Stimulated activated CD4-positive, alpha-beta T cell treated with anti-CD3 and anti-CD28 coated beads, TNF-alpha, amount 100 ng/mL, for 48 hours (primary cell): Measurements from ENCODE around the gene CTNNBL1.

Source experiments
- DNase-seq, 3 donors: peaks; one replicate each; pipeline ENCODE4 v3.0.0-alpha.2; 2020; ENCODE audit warnings: low read depth in 3 of 3

Gene CTNNBL1

GRCh38 chr20:37918035-37918434 lies 224.2 kb downstream of the CTNNBL1 start:
- no peak for DNase-seq

GRCh38 chr20:37919389-37920040 lies 225.7 kb downstream of the CTNNBL1 start:
- no peak for DNase-seq

DNA sequence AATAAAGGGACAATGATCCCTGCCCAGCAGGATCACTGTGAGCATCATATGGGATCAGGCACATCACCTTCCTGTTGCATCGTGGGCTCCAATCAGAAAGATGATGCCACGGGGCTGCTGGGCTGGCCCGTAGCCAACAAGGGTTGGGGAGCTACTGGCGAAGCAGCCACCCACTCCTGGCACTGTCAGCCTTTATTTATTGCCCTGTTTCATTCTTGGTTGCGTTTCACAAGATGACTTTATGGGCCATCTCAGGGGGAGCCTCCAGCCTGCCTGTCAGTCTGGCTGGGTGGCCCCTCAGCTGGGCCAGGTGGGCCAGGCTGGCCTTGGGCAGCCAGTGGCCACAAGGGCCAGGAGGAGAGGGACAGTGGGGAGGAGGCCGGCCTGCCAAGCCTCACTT lies 226.4 kb downstream of the CTNNBL1 start:
- DNase-seq = no peak

- no peak for DNase-seq
Observed at GRCh38 chr20:37920679-37921322, 227.0 kb downstream of the CTNNBL1 start.

GRCh38 chr20:37921341-37921929 lies 227.6 kb downstream of the CTNNBL1 start:
- DNase-seq = no peak
